ENCODE data around the gene NYAP1.

NYAP1 gene

DNA sequence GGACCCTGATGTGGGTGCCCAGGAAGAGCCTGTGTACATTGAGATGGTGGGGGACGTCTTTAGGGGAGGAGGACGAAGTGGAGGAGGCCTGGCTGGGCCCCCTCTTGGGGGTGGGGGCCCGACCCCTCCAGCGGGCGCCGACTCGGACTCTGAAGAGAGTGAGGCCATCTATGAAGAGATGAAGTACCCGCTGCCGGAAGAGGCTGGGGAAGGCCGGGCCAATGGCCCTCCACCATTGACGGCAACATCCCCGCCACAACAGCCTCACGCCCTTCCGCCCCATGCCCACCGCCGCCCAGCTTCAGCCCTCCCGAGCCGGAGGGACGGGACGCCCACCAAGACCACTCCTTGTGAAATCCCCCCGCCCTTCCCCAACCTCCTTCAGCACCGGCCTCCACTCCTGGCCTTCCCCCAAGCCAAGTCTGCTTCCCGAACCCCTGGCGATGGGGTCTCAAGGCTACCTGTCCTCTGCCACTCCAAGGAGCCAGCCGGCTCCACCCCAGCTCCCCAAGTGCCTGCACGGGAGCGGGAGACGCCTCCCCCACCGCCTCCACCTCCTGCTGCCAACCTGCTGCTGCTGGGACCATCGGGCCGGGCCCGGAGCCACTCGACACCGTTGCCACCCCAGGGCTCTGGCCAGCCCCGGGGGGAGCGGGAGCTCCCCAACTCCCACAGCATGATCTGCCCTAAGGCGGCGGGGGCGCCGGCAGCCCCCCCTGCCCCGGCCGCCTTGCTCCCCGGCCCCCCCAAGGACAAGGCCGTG lies 4.8 kb downstream of the NYAP1 start:
- Histone ChIP-seq H3K27ac (no peak overlapping the region), H3K4me3 (no peak overlapping the region), H3K9me3 (no peaks in the 10 kb centered on the region), H3K36me3 (no peaks in the 10 kb centered on the region), H3K27me3 (peaks cover 0 to 42% of the 10 kb centered on the region in 2 donors), H3K4me1 (peaks cover 0 to 13% (median 6%) of the 10 kb centered on the region in 4 donors)
- DNase-seq, result no peak
- intact Hi-C loops (cut with DNase I; ENCODE audit: low total_unique reads), result no loop called here
- TF ChIP-seq, protein P1, sequence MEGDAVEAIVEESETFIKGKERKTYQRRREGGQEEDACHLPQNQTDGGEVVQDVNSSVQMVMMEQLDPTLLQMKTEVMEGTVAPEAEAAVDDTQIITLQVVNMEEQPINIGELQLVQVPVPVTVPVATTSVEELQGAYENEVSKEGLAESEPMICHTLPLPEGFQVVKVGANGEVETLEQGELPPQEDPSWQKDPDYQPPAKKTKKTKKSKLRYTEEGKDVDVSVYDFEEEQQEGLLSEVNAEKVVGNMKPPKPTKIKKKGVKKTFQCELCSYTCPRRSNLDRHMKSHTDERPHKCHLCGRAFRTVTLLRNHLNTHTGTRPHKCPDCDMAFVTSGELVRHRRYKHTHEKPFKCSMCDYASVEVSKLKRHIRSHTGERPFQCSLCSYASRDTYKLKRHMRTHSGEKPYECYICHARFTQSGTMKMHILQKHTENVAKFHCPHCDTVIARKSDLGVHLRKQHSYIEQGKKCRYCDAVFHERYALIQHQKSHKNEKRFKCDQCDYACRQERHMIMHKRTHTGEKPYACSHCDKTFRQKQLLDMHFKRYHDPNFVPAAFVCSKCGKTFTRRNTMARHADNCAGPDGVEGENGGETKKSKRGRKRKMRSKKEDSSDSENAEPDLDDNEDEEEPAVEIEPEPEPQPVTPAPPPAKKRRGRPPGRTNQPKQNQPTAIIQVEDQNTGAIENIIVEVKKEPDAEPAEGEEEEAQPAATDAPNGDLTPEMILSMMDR (IDR thresholded peaks at IDR 0.05), result no peak

DNA sequence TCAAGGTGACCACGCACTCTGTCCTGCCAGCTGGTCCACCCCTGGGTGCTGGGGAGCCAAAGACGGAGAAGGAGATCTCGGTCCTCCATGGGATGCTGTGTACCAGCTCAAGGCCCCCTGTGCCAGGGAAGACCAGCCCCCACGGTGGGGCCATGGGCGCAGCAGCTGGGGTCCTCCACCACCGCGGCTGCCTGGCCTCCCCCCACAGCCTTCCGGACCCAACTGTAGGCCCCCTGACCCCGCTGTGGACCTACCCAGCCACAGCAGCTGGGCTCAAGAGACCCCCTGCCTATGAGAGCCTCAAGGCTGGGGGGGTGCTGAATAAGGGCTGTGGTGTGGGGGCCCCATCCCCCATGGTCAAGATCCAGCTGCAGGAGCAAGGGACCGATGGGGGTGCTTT lies 5.4 kb downstream of the NYAP1 start:
- Histone ChIP-seq H3K4me3 (no peak overlapping the region), H3K36me3 (no peaks in the 10 kb centered on the region), H3K4me1 (peaks cover 0 to 10% (median 8%) of the 10 kb centered on the region in 4 donors), H3K27me3 (peaks cover 0 to 48% of the 10 kb centered on the region in 2 donors), H3K9me3 (no peaks in the 10 kb centered on the region), H3K27ac (no peak overlapping the region)
- no peak for DNase-seq
- TF ChIP-seq, protein P1 (IDR thresholded peaks at IDR 0.05), result no peak
- intact Hi-C loops (cut with DNase I; ENCODE audit: low total_unique reads), result no loop called here

DNA sequence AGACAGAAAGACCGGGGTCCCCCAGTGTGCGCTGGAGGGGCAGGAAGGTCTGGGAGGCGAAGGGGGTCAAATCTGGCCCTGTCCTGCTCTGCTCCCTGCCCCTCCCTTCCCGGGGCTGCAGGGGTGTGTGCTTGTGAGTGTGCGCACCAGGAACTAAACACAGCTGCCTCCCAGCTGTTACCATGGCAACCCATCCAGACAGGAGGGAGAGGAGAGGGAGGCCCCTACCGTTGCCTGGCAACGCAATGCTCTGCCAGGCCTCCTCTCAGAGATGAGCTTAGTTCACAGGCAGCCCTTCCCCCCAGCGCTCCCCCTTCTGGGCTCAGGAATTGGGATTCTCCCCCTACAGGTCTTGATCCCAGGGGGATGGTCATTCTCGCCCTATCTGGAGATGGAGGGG lies 6.1 kb downstream of the NYAP1 start:
- DNase-seq, result no peak
- Histone ChIP-seq H3K4me1 (peaks cover 0 to 9% (median 6%) of the 10 kb centered on the region in 4 donors), H3K9me3 (no peaks in the 10 kb centered on the region), H3K36me3 (no peaks in the 10 kb centered on the region), H3K27ac (no peak overlapping the region), H3K4me3 (no peak overlapping the region), H3K27me3 (peaks cover 0 to 50% of the 10 kb centered on the region in 2 donors)
- TF ChIP-seq, protein P1 (IDR thresholded peaks at IDR 0.05), result no peak
- intact Hi-C loops (cut with DNase I; ENCODE audit: low total_unique reads), result no loop called here

DNA sequence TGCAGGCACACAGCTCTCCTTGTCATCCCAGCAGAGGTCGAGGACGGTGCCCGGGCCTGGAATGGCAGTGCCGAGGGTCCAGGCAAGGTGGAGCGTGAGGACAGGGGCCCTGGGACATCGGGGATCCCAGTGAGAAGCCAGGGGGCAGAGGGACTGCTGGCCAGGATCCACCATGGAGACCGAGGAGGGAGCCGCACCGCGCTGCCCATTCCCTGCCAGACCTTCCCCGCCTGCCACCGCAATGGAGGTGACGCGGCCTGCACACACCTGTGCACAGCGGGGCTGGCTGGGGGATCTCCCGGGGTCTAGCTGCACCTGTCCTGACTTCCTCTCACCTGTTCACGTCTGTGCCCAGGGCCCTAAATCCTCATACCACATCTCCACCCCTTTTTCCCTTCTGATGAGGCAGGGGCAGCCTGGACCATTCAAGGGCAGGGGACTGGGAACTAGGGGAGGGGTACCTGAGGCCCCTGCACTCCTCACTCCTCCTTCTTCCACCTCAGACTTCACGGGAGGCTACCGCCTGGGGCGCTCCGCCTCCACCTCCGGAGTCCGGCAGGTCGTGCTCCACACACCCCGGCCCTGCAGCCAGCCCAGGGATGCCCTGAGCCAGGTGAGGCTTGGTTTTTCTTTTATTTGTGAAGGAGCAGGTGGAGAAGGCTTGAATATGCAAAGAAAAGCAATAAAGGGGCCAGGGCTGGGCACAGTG lies 6.9 kb downstream of the NYAP1 start:
- Histone ChIP-seq H3K36me3 (no peaks in the 10 kb centered on the region), H3K27me3 (peaks cover 0 to 50% of the 10 kb centered on the region in 2 donors), H3K27ac (no peak overlapping the region), H3K9me3 (no peaks in the 10 kb centered on the region), H3K4me1 (peaks cover 0 to 9% (median 6%) of the 10 kb centered on the region in 4 donors), H3K4me3 (no peak overlapping the region)
- DNase-seq, result no peak
- TF ChIP-seq, protein P1 (IDR thresholded peaks at IDR 0.05), result no peak
- intact Hi-C loops (cut with DNase I; ENCODE audit: low total_unique reads), result no loop called here

DNA sequence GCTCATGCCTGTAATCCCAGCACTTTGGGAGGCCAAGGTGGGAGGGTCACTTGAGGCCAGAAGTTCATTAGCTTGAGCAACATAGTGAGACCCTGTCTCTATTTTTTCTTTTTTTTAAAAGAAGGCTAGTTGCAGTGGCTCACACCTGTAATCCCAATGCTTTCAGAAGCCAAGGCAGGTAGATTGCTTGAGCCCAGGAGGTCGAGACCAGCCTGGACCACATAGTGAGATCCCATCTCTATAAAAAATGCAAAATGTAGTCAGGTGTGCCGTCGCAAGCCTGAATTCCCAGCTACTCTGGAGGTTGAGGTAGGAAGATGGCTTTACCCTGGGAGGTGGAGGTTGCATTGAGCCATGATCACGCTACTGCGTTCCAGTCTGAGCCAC lies 7.5 kb downstream of the NYAP1 start:
- DNase-seq, result no peak
- Histone ChIP-seq H3K36me3 (no peaks in the 10 kb centered on the region), H3K27me3 (peaks cover 0 to 50% of the 10 kb centered on the region in 2 donors), H3K9me3 (no peaks in the 10 kb centered on the region), H3K27ac (no peak overlapping the region), H3K4me3 (no peak overlapping the region), H3K4me1 (peaks cover 0 to 9% (median 6%) of the 10 kb centered on the region in 4 donors)
- intact Hi-C loops (cut with DNase I; ENCODE audit: low total_unique reads), result no loop called here
- TF ChIP-seq, protein P1 (IDR thresholded peaks at IDR 0.05), result no peak

All from tibial artery (tissue), 4 donors.